Measurements from ENCODE around the gene KLHL17. TPM values are rescaled to one million over a fixed set of nuclear protein-coding genes. Genes with fewer than 3 reads are reported as not detected.

KLHL17 gene
- polyA plus RNA-seq, 4 donors = 8.1 to 17.6 (median 9.3) TPM

DNA sequence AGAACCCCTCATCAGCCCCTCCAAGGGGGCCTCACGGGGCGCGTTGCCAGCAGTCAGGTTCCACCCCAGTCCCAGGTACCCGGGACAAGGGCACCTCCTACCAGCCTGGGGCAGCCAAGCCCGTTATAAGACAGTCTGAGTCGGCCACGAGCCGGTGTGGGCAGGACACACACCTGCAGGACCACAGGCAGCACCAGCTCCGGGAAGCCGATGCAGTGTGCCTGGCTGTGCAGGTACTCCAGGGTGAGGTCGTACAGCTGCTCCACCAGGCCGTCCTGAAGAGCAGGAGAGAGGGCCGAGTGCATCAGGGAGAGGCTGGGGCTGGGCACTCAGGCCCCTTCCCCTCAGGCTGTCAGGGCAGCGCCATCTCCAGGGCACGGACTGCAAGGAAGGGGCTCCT lies 12.4 kb upstream of the KLHL17 start:
- no peak for DNase-seq (ENCODE audit: low read depth in 4 of 4, low spot score in 3 of 4)

DNA sequence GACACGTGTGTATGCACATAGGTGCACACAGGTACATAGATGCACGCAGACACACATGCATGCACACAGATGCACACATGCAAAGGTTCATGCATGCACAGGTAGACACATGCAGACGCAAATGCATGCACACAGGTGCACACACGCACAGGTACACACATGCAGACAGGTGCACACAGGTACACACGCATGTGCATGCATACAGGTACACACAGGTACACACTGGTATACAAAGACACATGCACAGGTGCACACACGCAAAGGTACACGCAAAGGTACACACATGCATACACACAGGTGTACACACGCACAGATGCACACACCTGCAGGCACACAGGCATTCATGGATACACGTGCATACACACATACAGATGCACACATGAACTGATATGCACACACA lies 10.1 kb upstream of the KLHL17 start:
- DNase-seq (ENCODE audit: low read depth in 4 of 4, low spot score in 3 of 4) = no peak

DNA sequence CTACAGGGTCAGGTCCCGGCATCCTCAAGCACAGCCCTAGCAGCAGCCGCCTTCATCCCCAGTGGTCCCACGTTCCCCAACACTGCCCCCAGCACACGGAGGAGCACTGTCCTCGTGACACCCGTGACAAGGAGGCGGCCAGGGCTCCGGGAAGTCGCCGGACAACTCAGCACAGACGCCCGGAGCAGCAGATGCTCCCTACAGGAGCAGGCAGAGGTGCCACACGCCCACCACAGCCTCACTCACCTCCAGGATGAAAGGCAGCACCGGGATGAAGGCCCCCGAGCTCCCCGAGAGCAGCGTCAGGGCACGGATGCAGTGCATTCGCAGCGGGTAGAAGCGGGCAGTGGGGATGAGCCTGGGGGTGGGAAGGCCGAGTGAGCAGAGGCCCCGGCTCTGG lies 9.5 kb upstream of the KLHL17 start:
- DNase-seq (ENCODE audit: low read depth in 4 of 4, low spot score in 3 of 4) = no peak

- DNase-seq (ENCODE audit: low read depth in 4 of 4, low spot score in 3 of 4) = no peak
These were observed 9.0 kb upstream of the KLHL17 start for GRCh38 chr1:951364-951763.

DNA sequence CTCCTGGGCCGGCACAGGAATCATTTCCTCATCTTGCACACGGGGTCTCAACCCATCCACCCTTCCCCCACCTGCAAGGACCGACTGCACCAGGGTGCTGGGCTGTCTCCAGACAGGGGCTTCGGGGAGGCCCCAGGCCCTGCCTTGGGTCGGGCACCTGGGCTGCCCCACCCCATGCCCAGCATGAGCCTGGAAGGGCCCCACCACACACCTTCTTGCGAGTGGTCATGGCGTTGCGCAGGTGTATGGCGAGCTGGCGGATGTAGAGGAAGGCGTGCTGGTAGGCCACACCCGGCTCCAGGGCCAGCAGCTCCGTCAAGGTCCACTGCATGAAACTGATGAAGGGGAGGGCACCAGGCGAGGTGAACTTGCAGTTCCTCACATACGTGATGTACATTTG lies 8.2 kb upstream of the KLHL17 start:
- DNase-seq (ENCODE audit: low read depth in 4 of 4, low spot score in 3 of 4) = no peak

DNA sequence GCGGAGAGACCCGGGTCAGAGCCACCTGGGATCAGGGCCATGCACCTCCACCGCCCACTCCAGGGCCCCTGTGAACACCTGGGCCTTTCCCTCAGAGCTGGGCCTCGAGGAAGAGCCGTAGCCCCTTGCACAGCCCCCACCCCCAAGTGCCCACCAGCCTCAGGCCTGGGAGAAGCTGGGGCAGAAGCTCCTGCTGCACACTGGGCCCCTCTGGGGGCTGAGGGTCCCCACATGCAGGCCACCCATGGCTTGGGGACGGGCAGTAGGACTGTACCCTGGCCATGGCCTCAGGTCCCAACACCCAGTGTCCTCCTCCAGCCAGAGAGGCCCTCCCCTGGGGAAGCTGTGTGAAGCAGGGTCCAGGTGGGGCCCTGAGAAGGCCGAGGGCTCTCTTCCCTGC lies 7.8 kb upstream of the KLHL17 start:
- DNase-seq (ENCODE audit: low read depth in 4 of 4, low spot score in 3 of 4) = no peak

DNA sequence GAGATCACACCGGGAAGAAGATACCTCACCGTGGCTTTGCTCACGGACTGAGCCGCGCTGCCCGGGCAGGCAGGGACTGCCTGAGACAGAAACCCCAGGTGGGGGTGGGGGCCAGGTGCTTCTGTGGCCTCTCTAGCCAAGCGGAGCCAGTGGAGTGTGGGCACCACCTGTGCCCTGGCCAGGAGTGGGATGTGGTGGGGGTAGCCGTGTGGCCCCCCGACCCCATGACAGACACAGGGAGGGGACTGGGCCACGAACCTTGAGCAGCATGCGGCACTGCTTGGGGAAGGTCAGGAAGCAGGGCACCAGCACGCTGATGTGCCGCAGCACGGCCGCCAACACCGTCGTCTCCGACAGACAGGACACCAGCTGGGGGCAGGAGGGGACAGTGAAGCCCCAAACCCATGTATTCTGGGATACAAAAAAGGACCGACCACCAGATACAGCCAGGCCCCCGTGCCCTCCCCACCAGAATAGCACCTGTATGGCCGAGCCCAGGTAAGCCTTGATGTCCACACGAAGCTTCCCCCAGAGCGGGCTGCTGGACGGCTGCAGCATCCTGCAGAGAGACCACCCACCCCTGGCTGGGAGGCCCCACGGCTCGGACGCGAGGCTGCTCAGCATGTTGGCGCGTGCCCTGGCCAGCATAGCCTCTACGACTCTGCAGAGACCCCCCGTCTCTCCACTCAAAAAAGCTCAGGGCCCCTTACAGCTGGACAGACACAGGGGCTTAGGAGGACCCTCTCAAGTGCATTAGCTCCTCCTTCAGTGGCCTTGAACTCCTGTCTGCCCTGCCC lies 6.7 kb upstream of the KLHL17 start:
- DNase-seq (ENCODE audit: low read depth in 4 of 4, low spot score in 3 of 4) = no peak

GRCh38 chr1:954927-955326 lies 5.5 kb upstream of the KLHL17 start:
- no peak for DNase-seq (ENCODE audit: low read depth in 4 of 4, low spot score in 3 of 4)

DNA sequence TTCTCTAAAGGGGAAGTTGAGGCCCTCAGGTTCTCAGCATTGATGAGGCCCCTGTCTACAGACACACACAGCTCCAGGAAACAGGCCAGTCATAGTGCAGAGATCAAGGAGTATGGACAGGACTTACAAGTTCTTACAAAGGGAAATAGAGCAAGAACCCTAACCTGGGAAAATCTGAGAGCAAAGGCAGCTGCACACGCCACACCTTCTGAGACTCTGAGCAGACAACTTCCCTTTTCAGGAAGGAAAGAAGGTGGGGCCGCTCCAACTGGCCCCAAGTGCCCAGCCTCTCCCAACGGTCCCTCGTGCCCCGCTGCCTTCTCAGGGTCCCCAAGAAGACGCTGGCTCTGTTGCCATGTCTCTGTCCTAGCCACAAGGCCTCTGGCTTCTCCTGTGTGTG lies 4.9 kb upstream of the KLHL17 start:
- DNase-seq (ENCODE audit: low read depth in 4 of 4, low spot score in 3 of 4) = no peak

DNA sequence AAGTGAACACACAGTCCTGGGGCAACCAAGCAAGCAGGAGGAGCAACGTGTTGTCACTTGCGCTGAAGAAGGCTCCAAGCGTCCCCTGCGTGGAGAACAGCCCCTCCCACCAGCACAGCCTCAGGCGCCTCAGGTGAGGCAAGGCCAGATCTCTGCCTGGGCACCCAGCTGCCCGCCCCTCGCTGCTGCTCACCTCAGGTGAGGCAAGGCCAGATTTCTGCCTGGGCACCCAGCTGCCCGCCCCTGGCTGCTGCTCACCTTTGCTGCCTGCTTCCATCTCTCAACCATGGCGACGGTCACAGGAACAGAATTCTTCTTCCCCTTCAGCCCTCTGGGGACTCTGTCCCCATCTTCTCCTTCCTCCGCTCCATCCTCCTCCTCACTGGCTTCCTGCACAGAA lies 3.7 kb upstream of the KLHL17 start:
- DNase-seq (ENCODE audit: low read depth in 4 of 4, low spot score in 3 of 4) = no peak

DNA sequence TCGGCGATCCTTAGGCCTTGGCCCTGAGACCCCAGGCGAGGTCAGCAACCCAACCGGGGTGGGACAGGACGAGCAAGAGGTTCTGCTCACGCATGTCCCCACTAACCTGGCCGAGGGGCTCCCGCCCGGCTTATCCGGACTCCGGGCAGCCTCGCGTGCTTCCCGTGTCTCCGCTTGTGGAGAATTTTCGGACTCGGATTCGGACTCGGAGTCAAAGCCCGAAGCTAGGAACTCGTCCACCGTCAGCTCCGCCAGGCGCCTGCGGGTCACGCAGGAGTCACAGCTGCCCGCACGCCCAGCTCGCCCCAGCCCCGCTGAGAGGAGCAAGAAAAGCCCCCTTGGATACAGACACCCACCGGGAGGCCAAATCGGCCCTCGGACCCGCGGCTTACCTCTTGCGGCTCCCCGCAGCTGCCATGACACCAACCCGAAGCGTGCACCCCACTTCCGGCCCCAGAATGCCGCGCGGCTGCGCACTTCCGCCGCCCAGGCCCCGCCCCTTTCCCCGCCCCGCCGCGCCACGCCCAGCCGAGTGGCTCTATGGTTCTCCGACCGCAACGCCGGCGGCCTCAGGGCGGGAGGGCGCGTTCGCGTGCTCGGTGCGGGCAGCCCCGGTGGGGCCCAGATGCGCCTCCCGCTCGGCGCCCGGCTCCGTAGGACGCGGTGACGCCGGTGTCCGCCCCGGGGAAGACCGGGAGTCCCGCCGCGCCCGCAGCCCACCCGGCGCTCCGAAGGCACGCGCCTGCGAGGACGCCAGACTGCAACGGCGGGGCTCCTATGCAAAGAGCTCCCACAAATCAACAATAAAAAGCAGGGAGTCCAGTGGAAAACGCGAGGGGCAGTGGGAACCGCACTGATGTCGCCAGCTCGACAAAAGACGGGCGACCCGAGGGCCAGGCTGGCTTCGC lies 1.3 kb upstream of the KLHL17 start, which contains the start of gene NOC2L:
NOC2L (minus strand) TSS at position 434 of the 908 bp plus-strand sequence; CDS start at position 418, 16 bp downstream.
- DNase-seq (ENCODE audit: low read depth in 4 of 4, low spot score in 3 of 4) = peak in 2 of 4 donors; percentile 74 to 81

DNA sequence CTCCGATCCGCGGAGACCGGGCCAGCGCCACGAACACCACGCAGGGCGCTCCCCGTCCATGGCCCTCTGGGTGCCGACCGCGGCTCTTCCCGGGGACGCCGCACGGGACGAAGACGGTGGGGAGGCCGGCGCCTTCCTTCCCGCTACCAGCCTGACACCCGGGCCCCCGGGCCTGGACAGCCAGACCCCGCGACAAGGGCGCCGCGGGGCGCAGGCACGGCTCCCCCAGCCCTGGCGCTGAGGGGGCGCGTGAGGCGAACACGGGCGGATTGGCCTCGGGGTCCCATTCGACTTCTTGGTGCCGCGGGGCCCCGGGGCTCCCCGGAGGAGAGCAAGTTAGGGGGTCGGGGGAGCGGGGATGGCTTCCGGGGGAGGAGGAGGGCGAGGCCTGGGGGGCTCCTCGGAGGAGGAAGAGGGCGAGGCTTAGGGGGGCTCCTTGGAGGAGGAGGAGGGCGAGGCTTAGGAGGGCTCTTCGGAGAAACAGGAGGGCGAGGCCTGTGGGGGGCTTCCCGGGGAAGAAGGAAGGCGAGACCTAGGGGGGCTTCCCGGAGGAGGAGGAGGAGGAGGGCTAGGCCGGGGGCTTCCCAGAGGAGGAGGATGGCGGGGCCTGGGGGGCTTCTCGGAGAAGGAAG lies 537 bp upstream of the KLHL17 start:
- DNase-seq (ENCODE audit: low read depth in 4 of 4, low spot score in 3 of 4) = no peak

DNA sequence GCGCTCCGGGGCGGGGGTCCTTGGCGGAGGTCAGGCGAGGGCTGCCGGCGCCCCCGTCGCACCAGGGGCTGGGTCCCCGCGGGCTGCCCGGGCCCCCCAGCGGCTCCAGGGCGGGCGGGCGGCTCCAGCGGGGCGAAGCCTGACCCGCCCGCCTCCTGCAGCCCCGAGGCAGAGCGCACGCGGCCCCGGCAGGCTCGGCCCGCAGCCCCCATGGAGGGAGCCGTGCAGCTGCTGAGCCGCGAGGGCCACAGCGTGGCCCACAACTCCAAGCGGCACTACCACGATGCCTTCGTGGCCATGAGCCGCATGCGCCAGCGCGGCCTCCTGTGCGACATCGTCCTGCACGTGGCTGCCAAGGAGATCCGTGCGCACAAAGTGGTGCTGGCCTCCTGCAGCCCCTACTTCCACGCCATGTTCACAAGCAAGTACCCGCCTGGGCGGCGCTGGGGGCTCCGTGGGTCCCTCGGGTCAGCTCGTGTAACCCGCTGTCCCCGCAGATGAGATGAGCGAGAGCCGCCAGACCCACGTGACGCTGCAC lies 817 bp downstream of the KLHL17 start:
- DNase-seq (ENCODE audit: low read depth in 4 of 4, low spot score in 3 of 4) = no peak

DNA sequence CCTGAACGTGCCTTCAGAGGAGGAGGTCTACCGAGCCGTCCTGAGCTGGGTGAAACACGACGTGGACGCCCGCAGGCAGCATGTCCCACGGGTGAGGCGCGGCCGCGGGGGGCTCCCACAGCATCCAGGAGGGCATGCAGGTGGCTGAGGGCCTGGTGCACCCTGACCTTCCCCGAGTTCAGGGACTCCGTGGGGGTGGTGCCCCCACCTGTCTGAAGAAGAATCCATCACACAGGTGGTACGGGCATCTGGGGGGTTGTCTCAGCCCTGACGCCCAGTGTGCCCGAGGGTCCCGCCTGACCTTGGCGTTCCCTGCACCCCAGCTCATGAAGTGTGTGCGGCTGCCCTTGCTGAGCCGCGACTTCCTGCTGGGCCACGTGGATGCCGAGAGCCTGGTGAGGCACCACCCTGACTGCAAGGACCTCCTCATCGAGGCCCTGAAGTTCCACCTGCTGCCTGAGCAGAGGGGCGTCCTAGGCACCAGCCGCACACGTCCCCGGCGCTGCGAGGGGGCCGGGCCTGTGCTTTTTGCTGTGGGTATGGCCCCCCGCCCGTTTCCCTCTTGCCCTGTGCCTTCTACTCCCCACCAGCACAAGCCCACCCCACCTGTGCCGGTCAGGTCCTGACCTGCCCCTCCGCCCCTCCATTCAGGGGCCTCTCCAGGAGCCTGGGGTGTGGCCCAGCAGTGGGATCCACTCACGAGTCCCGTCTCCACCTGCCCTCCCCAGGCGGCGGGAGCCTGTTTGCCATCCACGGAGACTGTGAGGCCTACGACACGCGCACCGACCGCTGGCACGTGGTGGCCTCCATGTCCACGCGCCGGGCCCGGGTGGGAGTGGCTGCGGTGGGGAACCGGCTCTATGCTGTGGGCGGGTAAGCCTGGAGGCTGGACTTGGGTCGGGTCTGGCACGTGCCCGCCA lies 2.3 kb downstream of the KLHL17 start:
- no peak for DNase-seq (ENCODE audit: low read depth in 4 of 4, low spot score in 3 of 4)

GRCh38 chr1:963301-963651 lies 2.9 kb downstream of the KLHL17 start:
- no peak for DNase-seq (ENCODE audit: low read depth in 4 of 4, low spot score in 3 of 4)

DNA sequence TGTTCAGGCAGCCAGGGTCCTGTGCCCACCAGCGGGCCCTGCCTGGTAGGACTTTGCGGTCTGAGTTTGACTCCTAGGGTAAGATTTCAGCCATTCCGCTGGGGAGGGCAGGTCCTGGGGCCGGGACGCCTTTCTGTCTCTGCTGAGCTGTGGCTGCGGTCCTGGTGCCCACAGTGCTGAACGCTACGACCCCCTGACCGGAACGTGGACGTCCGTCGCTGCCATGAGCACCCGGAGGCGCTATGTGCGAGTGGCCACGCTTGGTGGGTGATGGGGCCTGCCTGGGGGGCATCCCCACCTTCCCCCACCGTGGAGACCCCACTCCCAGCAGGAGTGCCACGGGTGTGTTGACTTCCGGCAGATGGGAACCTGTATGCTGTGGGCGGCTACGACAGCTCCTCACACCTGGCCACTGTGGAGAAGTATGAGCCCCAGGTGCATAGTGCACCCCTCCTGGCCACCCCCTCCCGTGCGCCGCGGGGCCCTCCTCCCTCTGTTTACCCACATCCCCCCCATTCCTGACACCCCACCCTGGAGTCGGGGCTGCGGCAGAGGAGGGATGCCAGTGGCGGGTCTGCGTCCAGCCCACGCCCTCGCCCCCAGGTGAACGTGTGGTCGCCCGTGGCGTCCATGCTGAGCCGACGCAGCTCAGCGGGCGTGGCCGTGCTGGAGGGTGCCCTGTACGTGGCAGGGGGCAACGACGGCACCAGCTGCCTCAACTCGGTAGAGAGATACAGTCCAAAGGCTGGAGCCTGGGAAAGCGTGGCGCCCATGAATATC lies 3.6 kb downstream of the KLHL17 start:
- no peak for DNase-seq (ENCODE audit: low read depth in 4 of 4, low spot score in 3 of 4)

- no peak for DNase-seq (ENCODE audit: low read depth in 4 of 4, low spot score in 3 of 4)
These were observed 4.5 kb downstream of the KLHL17 start for GRCh38 chr1:964691-965525.

DNA sequence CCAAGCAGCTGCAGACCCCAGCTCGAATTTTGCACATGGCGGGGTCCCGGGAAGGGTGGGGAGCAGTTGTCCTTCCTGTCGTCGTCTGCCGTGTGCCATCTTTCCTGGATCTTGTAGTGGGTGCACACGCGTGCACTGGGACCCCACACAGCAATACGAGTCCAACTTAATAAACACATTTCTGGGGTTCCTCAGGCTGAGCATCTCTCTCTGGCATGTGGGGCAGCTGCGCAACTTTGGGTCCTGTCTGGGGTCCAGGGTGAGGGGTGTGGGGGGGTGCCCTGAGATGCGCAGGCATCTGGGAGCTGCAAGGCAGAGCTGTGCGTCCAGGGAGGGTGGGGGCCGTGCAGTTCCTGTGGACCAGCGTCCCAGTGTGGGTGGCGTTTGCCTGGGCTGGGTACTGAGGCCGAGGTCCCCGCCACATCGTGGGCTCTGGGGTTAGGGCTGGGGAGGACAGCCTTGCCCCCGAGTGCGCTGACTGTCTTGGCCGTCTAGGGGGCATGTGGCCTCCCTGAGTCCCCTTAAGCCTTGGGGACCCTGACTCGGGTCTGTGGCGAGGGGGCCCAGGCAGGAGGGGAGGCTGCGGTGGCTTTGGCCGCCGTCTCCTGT lies 5.2 kb downstream of the KLHL17 start:
- DNase-seq (ENCODE audit: low read depth in 4 of 4, low spot score in 3 of 4) = no peak

Data from left renal pelvis (tissue), 4 donors.